ENCODE measurements around the gene ING5. TPM values are rescaled to one million over a fixed set of nuclear protein-coding genes. Genes with fewer than 3 reads are reported as not detected.
"Not testable (repeated sequence)": the region's sequence is repeated elsewhere in the genome, so short reads cannot be mapped to it uniquely, and the experiment has no call there.

ING5 gene
- total and polyA plus RNA-seq, 2 donors (not counting 3 experiments of a cell fraction or from before 2014, with no cell fraction given) = 24.5 to 33.4 TPM

DNA sequence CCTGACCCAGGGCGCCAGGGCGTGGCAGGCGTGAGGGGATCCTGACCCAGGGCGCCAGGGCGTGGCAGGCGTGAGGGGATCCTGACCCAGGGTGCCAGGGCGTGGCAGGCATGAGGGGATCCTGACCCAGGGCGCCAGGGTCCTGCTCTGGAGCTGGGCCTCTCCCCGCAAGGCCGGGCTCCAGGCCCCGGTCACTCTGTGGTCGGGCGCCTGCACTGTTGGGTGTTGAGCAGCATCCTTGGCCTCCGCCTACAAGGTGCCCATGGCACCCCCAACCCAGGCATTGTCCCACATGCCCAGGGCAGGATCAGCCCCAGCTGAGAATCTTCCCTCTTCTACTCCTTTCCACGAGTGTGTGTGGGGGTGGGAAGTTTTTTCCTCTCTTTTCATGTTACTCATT is 41.2 kb downstream of the ING5 start:
- dilution Hi-C loops (cut with MboI; ENCODE audit: extremely low pct_ligation_motif_present, low sequenced_read_pairs) = not testable (repeated sequence)

DNA sequence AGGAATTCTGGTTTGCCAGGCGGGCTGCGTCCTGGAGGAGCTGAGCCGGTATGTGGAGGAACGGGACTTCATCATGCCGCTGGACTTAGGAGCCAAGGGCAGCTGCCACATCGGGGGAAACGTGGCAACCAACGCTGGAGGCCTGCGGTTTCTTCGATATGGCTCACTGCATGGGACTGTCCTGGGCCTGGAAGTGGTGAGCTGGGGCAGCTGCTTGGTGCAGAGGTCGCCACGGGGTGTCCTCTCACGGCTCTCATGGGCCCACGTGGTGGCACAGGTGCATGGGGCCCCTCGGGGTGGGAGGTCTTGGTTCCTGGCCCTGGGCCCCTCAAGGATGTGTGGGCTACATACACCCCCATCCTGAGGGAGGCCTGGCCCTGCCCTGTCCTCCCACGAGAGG is 41.8 kb downstream of the ING5 start:
- Histone ChIP-seq H3K36me3 (ENCODE audit: control insufficient read depth in 2 of 2, extremely low read depth in 1 of 2, insufficient read depth in 2 of 2, low read length in 2 of 2) (peaks cover 2 to 18% of the 10 kb centered on the region in 2 experiments), H3K9me3 (replicated peaks; ENCODE audit: control insufficient read depth, insufficient read depth, low read length) (no peaks in the 10 kb centered on the region), H3K27me3 (ENCODE audit: control insufficient read depth in 2 of 2, insufficient read depth in 2 of 2, low read length in 2 of 2) (no peaks in the 10 kb centered on the region), H4K20me1 (replicated peaks; ENCODE audit: control insufficient read depth, extremely low read depth, insufficient read depth, low read length) (no peaks in the 10 kb centered on the region), H2AFZ (ENCODE audit: low read depth, low read length) (no peak overlapping the region), H3K4me2 (ENCODE audit: insufficient read depth, low read length) (no peak overlapping the region), H3K79me2 (ENCODE audit: control insufficient read depth, insufficient read depth, low read length) (no peaks in the 10 kb centered on the region), H3K4me1 (ENCODE audit: control insufficient read depth, extremely low read depth, insufficient read depth, low read length) (peaks cover 2% of the 10 kb centered on the region), H3K9me1 (replicated peaks; ENCODE audit: control insufficient read depth, extremely low read depth, insufficient read depth, low read length) (no peaks in the 10 kb centered on the region), H3K4me3 (replicated peaks in 1 of 3; ENCODE audit: insufficient read depth in 1 of 3, low read depth in 1 of 3, low read length in 3 of 3) (no peak overlapping the region), H3K9ac (replicated peaks; ENCODE audit: extremely low read depth, insufficient read depth, low read length) (no peak overlapping the region), H3K27ac (ENCODE audit: insufficient read depth, low read depth, low read length) (no peak overlapping the region)
- dilution Hi-C loops (cut with MboI; ENCODE audit: extremely low pct_ligation_motif_present, low sequenced_read_pairs) (no loop called here), intact Hi-C loops (cut with micrococcal nuclease) (no loop called here)
- TF ChIP-seq JUN (IDR thresholded peaks at IDR 0.05; ENCODE audit: borderline replicate concordance, insufficient read depth, insufficient read length, low read depth) = no peak
- TF ChIP-seq, protein P1, sequence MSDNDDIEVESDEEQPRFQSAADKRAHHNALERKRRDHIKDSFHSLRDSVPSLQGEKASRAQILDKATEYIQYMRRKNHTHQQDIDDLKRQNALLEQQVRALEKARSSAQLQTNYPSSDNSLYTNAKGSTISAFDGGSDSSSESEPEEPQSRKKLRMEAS (IDR thresholded peaks at IDR 0.05; ENCODE audit: insufficient read depth, insufficient read length) = no peak
- DNase-seq (ENCODE audit: low read depth, low spot score) = no peak
- BruUV-seq (replicated peaks) = no TSS peak
- CTCF ChIA-PET = interaction anchor here (1.5 kb wide), 1 partner anchor 15 kb away, joined by 3 read pairs; no protein-coding TSS in a partner anchor
- POLR2A ChIA-PET = no interaction called here
- no peak for FAIRE-seq

More for the DNA sequence above, 41.2 kb downstream of the ING5 start:
- POLR2A ChIA-PET; H3K4me1 ChIP-seq (ENCODE audit: control insufficient read depth, extremely low read depth, insufficient read depth, low read length); BruUV-seq (replicated peaks); H3K9me1 ChIP-seq (replicated peaks; ENCODE audit: control insufficient read depth, extremely low read depth, insufficient read depth, low read length); intact Hi-C loops (cut with micrococcal nuclease); H3K4me2 ChIP-seq (ENCODE audit: insufficient read depth, low read length); DNase-seq (ENCODE audit: low read depth, low spot score); CTCF ChIA-PET; H3K9me3 ChIP-seq (replicated peaks; ENCODE audit: control insufficient read depth, insufficient read depth, low read length); H2AFZ ChIP-seq (ENCODE audit: low read depth, low read length); FAIRE-seq; H4K20me1 ChIP-seq (replicated peaks; ENCODE audit: control insufficient read depth, extremely low read depth, insufficient read depth, low read length); H3K4me3 ChIP-seq (replicated peaks in 1 of 3; ENCODE audit: insufficient read depth in 1 of 3, low read depth in 1 of 3, low read length in 3 of 3); H3K27ac ChIP-seq (ENCODE audit: insufficient read depth, low read depth, low read length); H3K27me3 ChIP-seq (ENCODE audit: control insufficient read depth in 2 of 2, insufficient read depth in 2 of 2, low read length in 2 of 2); H3K9ac ChIP-seq (replicated peaks; ENCODE audit: extremely low read depth, insufficient read depth, low read length); H3K79me2 ChIP-seq (ENCODE audit: control insufficient read depth, insufficient read depth, low read length): not testable (repeated sequence)
- peaks cover 2 to 18% of the 10 kb centered on the region in 2 experiments for H3K36me3 ChIP-seq (ENCODE audit: control insufficient read depth in 2 of 2, extremely low read depth in 1 of 2, insufficient read depth in 2 of 2, low read length in 2 of 2)

Measured in endothelial cell of umbilical vein (primary cell).